Measurements from ENCODE around the gene PLET1. TPM values are rescaled to one million over a fixed set of nuclear protein-coding genes. Genes with fewer than 3 reads are reported as not detected.

The PLET1 gene
- total RNA-seq, 1 experiment from 2014 or later = not detected

DNA sequence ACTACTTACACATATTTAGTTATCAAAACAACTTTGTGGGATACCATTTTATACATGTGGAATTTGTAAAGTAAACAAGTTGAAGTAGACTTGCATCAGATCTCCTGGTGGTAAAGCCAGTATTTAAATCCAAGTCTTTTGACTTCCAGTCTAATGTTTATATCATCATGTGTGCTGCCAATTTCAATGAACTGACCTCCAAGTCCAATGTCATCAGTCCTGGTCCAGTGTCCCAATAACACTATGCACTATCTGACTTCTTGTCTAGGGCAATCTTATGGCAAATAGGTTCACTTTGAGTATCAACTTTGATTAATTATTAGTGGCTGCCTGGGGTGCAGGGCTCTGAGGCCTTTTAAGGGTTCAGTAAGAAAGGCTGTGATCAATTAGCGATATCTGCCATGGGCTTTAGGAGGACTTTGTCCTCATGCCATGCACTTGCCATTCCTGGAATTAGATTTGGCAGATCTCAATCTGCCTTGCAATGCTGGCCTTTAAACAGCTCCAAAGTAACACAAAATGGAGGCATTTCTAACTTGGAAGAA, 44.0 kb downstream of the PLET1 start:
- no peaks in the 10 kb centered on the region for H4K20me1 ChIP-seq (ENCODE audit: insufficient read depth)
- intact Hi-C loops (cut with micrococcal nuclease) = loop anchor here (5.0 kb wide), 2 partner anchors 236 to 896 kb away; no protein-coding TSS in a partner anchor
- no peak overlapping the region for H3K9ac ChIP-seq (ENCODE audit: low read length)
- ATAC-seq (no peak), DNase-seq (ENCODE audit: low read depth, low spot score) (no peak)
- ChIA-PET POLR2A (no interaction called here), RAD21 (ENCODE audit: low non-redundant PET in 1 of 2, low total read pairs in 2 of 2, uncharacterized antibody in 2 of 2, unreplicated experiment in 2 of 2) (no interaction called here), CTCF (no interaction called here)
- no peaks in the 10 kb centered on the region for H3K36me3 ChIP-seq (ENCODE audit: control insufficient read depth in 1 of 2, insufficient read depth in 2 of 2, low read length in 2 of 2)
- H2AFZ ChIP-seq (ENCODE audit: low read depth, low read length, poor library complexity, severe bottlenecking) = no peak overlapping the region
- no peaks in the 10 kb centered on the region for H3K79me2 ChIP-seq (ENCODE audit: insufficient read depth, low read length)
- H3K9me3 ChIP-seq (ENCODE audit: control insufficient read depth in 1 of 2, insufficient read depth in 1 of 2, low read depth in 1 of 2, low read length in 2 of 2) = no peaks in the 10 kb centered on the region
- H3K4me1 ChIP-seq (ENCODE audit: control insufficient read depth in 1 of 2, insufficient read depth in 2 of 2, low read length in 2 of 2) = no peaks in the 10 kb centered on the region
- no peak overlapping the region for H3K27ac ChIP-seq (ENCODE audit: low read depth, low read length)
- H3K4me3 ChIP-seq (replicated peaks in 1 of 2; ENCODE audit: low read depth in 1 of 2, low read length in 2 of 2) = no peak overlapping the region
- no peaks in the 10 kb centered on the region for H3K27me3 ChIP-seq (ENCODE audit: insufficient read depth, low read length)
- H3K9me2 ChIP-seq (ENCODE audit: insufficient read depth) = no peaks in the 10 kb centered on the region
- H3K4me2 ChIP-seq (ENCODE audit: low read length) = no peak overlapping the region
- no TSS peak for BruUV-seq (replicated peaks)
- TF ChIP-seq RAD21 (IDR thresholded peaks at IDR 0.05; ENCODE audit: low read depth) (no peak), FOSL1 (IDR thresholded peaks at IDR 0.05; ENCODE audit: low read depth) (no peak), CEBPB (IDR thresholded peaks at IDR 0.05; ENCODE audit: low read depth) (no peak), SRF (IDR thresholded peaks at IDR 0.05; ENCODE audit: low read depth) (no peak), POLR2A (IDR thresholded peaks at IDR 0.05; ENCODE audit: borderline replicate concordance, extremely low read depth, insufficient read depth, insufficient read length) (no peak), SIN3A (IDR thresholded peaks at IDR 0.05; ENCODE audit: low read depth) (no peak), POLR2AphosphoS5 (IDR thresholded peaks at IDR 0.05; ENCODE audit: low read depth, low read length) (no peak)
- TF ChIP-seq, protein P1, sequence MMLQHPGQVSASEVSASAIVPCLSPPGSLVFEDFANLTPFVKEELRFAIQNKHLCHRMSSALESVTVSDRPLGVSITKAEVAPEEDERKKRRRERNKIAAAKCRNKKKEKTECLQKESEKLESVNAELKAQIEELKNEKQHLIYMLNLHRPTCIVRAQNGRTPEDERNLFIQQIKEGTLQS (IDR thresholded peaks at IDR 0.05) = no peak

DNA sequence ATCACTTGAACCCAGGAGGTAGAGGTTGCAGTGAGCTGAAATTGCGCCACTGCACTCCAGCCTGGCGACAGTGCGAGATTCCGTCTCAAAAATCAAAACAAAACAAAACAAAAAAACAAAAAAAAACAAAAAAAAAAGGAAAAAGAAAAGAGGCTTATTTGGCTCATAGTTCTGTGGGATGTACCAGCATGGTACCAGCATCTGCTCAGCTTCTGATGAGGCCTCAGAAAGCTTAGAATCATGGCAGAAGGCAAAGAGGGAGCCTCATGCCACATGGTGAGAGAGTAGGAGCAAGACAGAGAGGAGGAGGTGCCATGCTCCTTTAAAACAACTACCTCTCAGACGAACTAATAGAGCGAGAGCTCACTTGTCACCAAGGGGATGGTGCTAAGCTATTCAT, 45.0 kb downstream of the PLET1 start:
- no peak for ATAC-seq
- no peaks in the 10 kb centered on the region for H3K4me1 ChIP-seq (ENCODE audit: control insufficient read depth in 1 of 2, insufficient read depth in 2 of 2, low read length in 2 of 2)
- no peak overlapping the region for H3K4me3 ChIP-seq (replicated peaks in 1 of 2; ENCODE audit: low read depth in 1 of 2, low read length in 2 of 2)
- no peak overlapping the region for H3K9ac ChIP-seq (ENCODE audit: low read length)
- no peaks in the 10 kb centered on the region for H3K9me2 ChIP-seq (ENCODE audit: insufficient read depth)
- H2AFZ ChIP-seq (ENCODE audit: low read depth, low read length, poor library complexity, severe bottlenecking) = no peak overlapping the region
- no peaks in the 10 kb centered on the region for H3K27me3 ChIP-seq (ENCODE audit: insufficient read depth, low read length)
- intact Hi-C loops (cut with micrococcal nuclease) = loop anchor here (5.0 kb wide), 2 partner anchors 237 to 897 kb away; no protein-coding TSS in a partner anchor
- no TSS peak for BruUV-seq (replicated peaks)
- no peak overlapping the region for H3K27ac ChIP-seq (ENCODE audit: low read depth, low read length)
- CTCF ChIA-PET = no interaction called here
- RAD21 ChIA-PET (ENCODE audit: low non-redundant PET in 1 of 2, low total read pairs in 2 of 2, uncharacterized antibody in 2 of 2, unreplicated experiment in 2 of 2) = no interaction called here
- no peaks in the 10 kb centered on the region for H3K36me3 ChIP-seq (ENCODE audit: control insufficient read depth in 1 of 2, insufficient read depth in 2 of 2, low read length in 2 of 2)
- DNase-seq (ENCODE audit: low read depth, low spot score) = no peak
- H3K4me2 ChIP-seq (ENCODE audit: low read length) = no peak overlapping the region
- no peaks in the 10 kb centered on the region for H4K20me1 ChIP-seq (ENCODE audit: insufficient read depth)
- no peaks in the 10 kb centered on the region for H3K79me2 ChIP-seq (ENCODE audit: insufficient read depth, low read length)
- no peaks in the 10 kb centered on the region for H3K9me3 ChIP-seq (ENCODE audit: control insufficient read depth in 1 of 2, insufficient read depth in 1 of 2, low read depth in 1 of 2, low read length in 2 of 2)
- no peak for TF ChIP-seq FOSL1 (IDR thresholded peaks at IDR 0.05; ENCODE audit: low read depth)
- POLR2A ChIA-PET = no interaction called here

Measured in HCT116 (cell line).